MM.1S (cell line): ENCODE data around the gene OSTM1.

Experiments
- DNase-seq: peaks from one replicate; pipeline ENCODE4 v3.0.0-alpha.2; 2015
- H2AFZ ChIP-seq: fragments of 300-600 bp; sonication (generic); 2 replicates; pipeline ENCODE4 v1.6.0; 2016; ENCODE audit warnings: antibody characterized with exemption, low read length
- H3F3A ChIP-seq: fragments of 300-600 bp; sonication (generic); 2 replicates; pipeline ENCODE4 v1.6.1; 2016; ENCODE audit warnings: mild to moderate bottlenecking, antibody characterized with exemption, low read length, moderate library complexity, mixed read lengths; ENCODE audit not compliant: insufficient read depth
- H3K27ac ChIP-seq: fragments of 300-600 bp; sonication (generic); 2 replicates; pipeline ENCODE4 v1.5.1; 2016; ENCODE audit warnings: mild to moderate bottlenecking, low read length
- H3K27me3 ChIP-seq: fragments of 300-600 bp; sonication (generic); replicated peaks from 2 replicates; pipeline ENCODE4 v1.6.0; 2016; ENCODE audit warnings: low read length; ENCODE audit not compliant: insufficient read depth
- H3K36me3 ChIP-seq: fragments of 300-600 bp; sonication (generic); replicated peaks from 2 replicates; pipeline ENCODE4 v1.6.1; 2016; ENCODE audit warnings: mild to moderate bottlenecking, low read length, mixed read lengths; ENCODE audit not compliant: insufficient read depth
- H3K4me1 ChIP-seq: fragments of 300-600 bp; sonication (generic); 2 replicates; pipeline ENCODE4 v1.6.1; 2016; ENCODE audit warnings: low read length, mixed read lengths
- H3K4me2 ChIP-seq: fragments of 300-600 bp; sonication (generic); 2 replicates; pipeline ENCODE4 v1.6.0; 2016; ENCODE audit warnings: low read depth, low read length
- H3K4me3 ChIP-seq: fragments of 300-600 bp; sonication (generic); 2 replicates; pipeline ENCODE4 v1.5.1; 2016; ENCODE audit warnings: low read length, mixed read lengths
- H3K79me2 ChIP-seq: fragments of 300-600 bp; sonication (generic); 2 replicates; pipeline ENCODE4 v1.6.1; 2016; ENCODE audit warnings: mixed run types, low read length, mixed read lengths
- H3K9ac ChIP-seq: fragments of 300-600 bp; sonication (generic); 2 replicates; pipeline ENCODE4 v1.6.1; 2016; ENCODE audit warnings: low read length, mixed read lengths
- H3K9me2 ChIP-seq: fragments of 300-600 bp; sonication (generic); replicated peaks from 2 replicates; pipeline ENCODE4 v1.6.1; 2016; ENCODE audit warnings: mild to moderate bottlenecking, low read length, mixed read lengths; ENCODE audit not compliant: insufficient read depth
- H3K9me3 ChIP-seq: fragments of 300-600 bp; sonication (generic); replicated peaks from 2 replicates; pipeline ENCODE4 v1.6.1; 2016; ENCODE audit warnings: mild to moderate bottlenecking, low read length, mixed read lengths; ENCODE audit not compliant: insufficient read depth
- H4K20me1 ChIP-seq: fragments of 300-600 bp; sonication (generic); 2 replicates; pipeline ENCODE4 v1.6.1; 2016; ENCODE audit warnings: mild to moderate bottlenecking, low read length, moderate library complexity, mixed read lengths; ENCODE audit not compliant: insufficient read depth
- CTCF ChIP-seq: fragments of 300-600 bp; sonication (generic); IDR thresholded peaks from 2 replicates; pipeline ENCODE4 v1.5.1; 2016; ENCODE audit warnings: antibody characterized with exemption, low read length, mixed read lengths
- EZH2 ChIP-seq: fragments of 300-600 bp; sonication (generic); optimal IDR thresholded peaks from 2 replicates; pipeline ENCODE3; 2017; ENCODE audit warnings: low read depth, mild to moderate bottlenecking, antibody characterized with exemption, low read length, mixed read lengths
- EZH2phosphoT487 ChIP-seq: fragments of 300-600 bp; sonication (generic); IDR thresholded peaks from 2 replicates; pipeline ENCODE4 v1.6.1; 2018; ENCODE audit warnings: antibody characterized with exemption, low read length

OSTM1 gene

GRCh38 chr6:108030211-108030610, 44.3 kb downstream of the OSTM1 start:
- H3K4me3 ChIP-seq, result no peak overlapping the region
- no peaks in the 10 kb centered on the region for H3K4me1 ChIP-seq
- no peaks in the 10 kb centered on the region for H4K20me1 ChIP-seq
- no peak overlapping the region for H3K4me2 ChIP-seq
- H3K27me3 ChIP-seq, result no peaks in the 10 kb centered on the region
- H3K9me3 ChIP-seq, result no peaks in the 10 kb centered on the region
- no peaks in the 10 kb centered on the region for H3K36me3 ChIP-seq
- no peaks in the 10 kb centered on the region for H3K9me2 ChIP-seq
- H3K27ac ChIP-seq, result no peak overlapping the region
- no peak overlapping the region for H3K9ac ChIP-seq
- no peak overlapping the region for H2AFZ ChIP-seq
- H3K79me2 ChIP-seq, result no peaks in the 10 kb centered on the region
- TF ChIP-seq EZH2 (no peak), CTCF (no peak)
- no peaks in the 10 kb centered on the region for H3F3A ChIP-seq
- no peak for DNase-seq

- no peak overlapping the region for H2AFZ ChIP-seq
- H3K36me3 ChIP-seq, result no peaks in the 10 kb centered on the region
- TF ChIP-seq EZH2 (no peak), CTCF (no peak), EZH2phosphoT487 (no peak)
- no peaks in the 10 kb centered on the region for H3F3A ChIP-seq
- H3K9ac ChIP-seq, result no peak overlapping the region
- H3K79me2 ChIP-seq, result no peaks in the 10 kb centered on the region
- no peaks in the 10 kb centered on the region for H4K20me1 ChIP-seq
- H3K27me3 ChIP-seq, result no peaks in the 10 kb centered on the region
- H3K4me3 ChIP-seq, result no peak overlapping the region
- H3K27ac ChIP-seq, result no peak overlapping the region
- no peaks in the 10 kb centered on the region for H3K4me1 ChIP-seq
- DNase-seq, result no peak
- H3K9me2 ChIP-seq, result no peaks in the 10 kb centered on the region
- H3K9me3 ChIP-seq, result no peaks in the 10 kb centered on the region
- no peak overlapping the region for H3K4me2 ChIP-seq
Measured at GRCh38 chr6:108029226-108029921, 45.2 kb downstream of the OSTM1 start.

GRCh38 chr6:108027594-108027993, 46.9 kb downstream of the OSTM1 start:
- H3K4me2 ChIP-seq, result no peak overlapping the region
- no peak overlapping the region for H3K4me3 ChIP-seq
- no peaks in the 10 kb centered on the region for H3K27me3 ChIP-seq
- H3K36me3 ChIP-seq, result no peaks in the 10 kb centered on the region
- H3K9ac ChIP-seq, result no peak overlapping the region
- H3K27ac ChIP-seq, result no peak overlapping the region
- H3F3A ChIP-seq, result no peaks in the 10 kb centered on the region
- no peaks in the 10 kb centered on the region for H3K9me2 ChIP-seq
- no peak for DNase-seq
- no peak overlapping the region for H2AFZ ChIP-seq
- no peaks in the 10 kb centered on the region for H3K79me2 ChIP-seq
- H4K20me1 ChIP-seq, result no peaks in the 10 kb centered on the region
- H3K9me3 ChIP-seq, result no peaks in the 10 kb centered on the region
- TF ChIP-seq EZH2phosphoT487 (no peak), EZH2 (no peak), CTCF (no peak)
- no peaks in the 10 kb centered on the region for H3K4me1 ChIP-seq
